Stomach smooth muscle (tissue), 2 donors: Measurements from ENCODE around the gene PSG5.
"Not testable (repeated sequence)": the region's sequence is repeated elsewhere in the genome, so short reads cannot be mapped to it uniquely, and the experiment has no call there.

Experiments used
- H3K27ac ChIP-seq: one replicate; pipeline ENCODE4 v1.7.0; 2013; ENCODE audit warnings: mild to moderate bottlenecking, low read length, inconsistent platforms
- H3K27me3 ChIP-seq, 2 donors: one replicate each; pipeline ENCODE4 v1.7.0; 2013; ENCODE audit warnings: low read length in 2 of 2; ENCODE audit not compliant: insufficient read depth in 2 of 2, control insufficient read depth in 1 of 2
- H3K36me3 ChIP-seq, 2 donors: one replicate each; pipeline ENCODE4 v1.7.0; 2013; ENCODE audit warnings: low read length in 2 of 2; ENCODE audit not compliant: control insufficient read depth in 2 of 2, insufficient read depth in 2 of 2
- H3K4me1 ChIP-seq: one replicate; pipeline ENCODE4 v1.7.0; 2013; ENCODE audit warnings: low read length; ENCODE audit not compliant: control insufficient read depth, insufficient read depth
- H3K4me3 ChIP-seq, 2 donors: one replicate each; pipeline ENCODE4 v1.7.0; 2013; ENCODE audit warnings: low read length in 2 of 2
- H3K9ac ChIP-seq, 2 donors: one replicate each; pipeline ENCODE4 v1.7.0; 2013; ENCODE audit warnings: low read length in 2 of 2, mild to moderate bottlenecking in 1 of 2
- H3K9me3 ChIP-seq, 2 donors: one replicate each; pipeline ENCODE4 v1.7.0; 2013; ENCODE audit warnings: low read length in 2 of 2; ENCODE audit not compliant: control insufficient read depth in 2 of 2
- donor health status: healthy.
- donor health status: Pancreatic carcinoma.

The PSG5 gene

DNA sequence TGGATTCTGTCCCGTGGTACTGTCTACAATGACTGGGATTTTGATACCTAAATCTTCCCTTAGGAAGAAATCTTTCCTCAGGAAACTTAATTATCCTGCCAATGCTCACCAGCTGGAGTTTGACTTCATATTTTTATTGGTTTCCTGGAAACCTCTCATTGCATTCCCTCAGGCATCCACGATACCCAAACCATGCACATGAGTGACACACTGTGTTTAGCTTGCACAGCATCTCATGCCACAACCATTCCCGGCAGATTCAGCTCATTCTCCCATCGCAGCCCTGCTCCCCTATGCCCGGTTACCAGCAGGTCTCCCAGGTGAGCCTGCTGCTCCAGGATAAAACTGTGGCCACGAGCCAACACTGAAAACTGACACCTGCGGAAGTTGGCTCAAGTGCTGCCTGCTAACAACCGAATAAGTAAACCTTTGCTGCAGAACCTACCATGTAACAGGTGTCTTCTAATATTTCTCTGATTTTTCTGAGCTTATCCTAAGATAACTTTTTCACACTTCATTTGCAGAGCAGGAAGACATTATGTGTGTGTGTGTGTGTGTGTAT, 55.0 kb downstream of the PSG5 start:
- H3K36me3 ChIP-seq, H3K27me3 ChIP-seq, H3K4me3 ChIP-seq, H3K9ac ChIP-seq, H3K4me1 ChIP-seq, H3K27ac ChIP-seq, H3K9me3 ChIP-seq: not testable (repeated sequence)

DNA sequence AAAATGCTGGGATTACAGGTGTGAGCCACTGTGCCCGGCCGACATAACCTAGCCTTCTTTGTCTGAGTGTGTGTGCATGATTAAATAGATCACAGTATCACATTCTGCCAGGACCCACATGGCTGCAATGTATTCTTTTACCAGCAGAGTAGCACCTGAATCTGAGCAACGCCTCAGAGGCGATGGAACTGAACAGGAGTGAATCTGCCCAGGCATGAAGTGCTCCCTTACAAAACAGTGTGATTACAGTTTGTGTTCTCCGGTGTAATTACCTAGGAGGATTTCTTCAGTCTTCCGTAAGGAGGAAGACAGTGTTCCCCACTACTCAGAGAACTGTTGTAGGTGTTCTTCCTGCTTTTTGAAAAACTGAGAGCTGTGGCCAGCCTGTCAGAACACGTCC, 57.1 kb downstream of the PSG5 start:
- not testable (repeated sequence) for H3K9ac ChIP-seq, H3K27me3 ChIP-seq, H3K4me3 ChIP-seq, H3K9me3 ChIP-seq, H3K27ac ChIP-seq, H3K36me3 ChIP-seq, H3K4me1 ChIP-seq

- H3K9ac ChIP-seq, H3K9me3 ChIP-seq, H3K36me3 ChIP-seq, H3K27me3 ChIP-seq, H3K27ac ChIP-seq, H3K4me1 ChIP-seq, H3K4me3 ChIP-seq: not testable (repeated sequence)
Observed at GRCh38 chr19:43127336-43127735, 59.0 kb downstream of the PSG5 start.

DNA sequence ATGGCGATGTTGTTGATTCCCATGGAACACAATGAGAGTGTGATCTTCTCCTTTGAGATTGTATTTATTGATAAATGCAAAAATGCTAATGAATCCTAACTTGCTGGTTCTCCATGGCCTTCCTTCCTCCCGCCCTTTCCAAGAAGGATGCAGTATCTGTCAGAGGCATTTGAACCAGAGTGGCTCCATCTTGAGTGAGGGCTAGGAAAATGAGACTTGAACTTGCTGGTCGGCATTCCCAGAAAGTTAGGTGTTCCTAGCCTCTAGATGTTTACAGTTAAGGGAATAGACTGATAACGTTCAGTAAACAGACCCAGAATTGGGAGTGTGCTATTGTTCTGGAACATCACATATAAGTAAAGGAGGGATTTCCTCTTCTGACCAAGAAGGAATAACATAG, 59.6 kb downstream of the PSG5 start:
- no peak overlapping the region for H3K4me3 ChIP-seq
- no peaks in the 10 kb centered on the region for H3K9me3 ChIP-seq
- no peak overlapping the region for H3K27ac ChIP-seq
- no peaks in the 10 kb centered on the region for H3K36me3 ChIP-seq
- H3K4me1 ChIP-seq = no peaks in the 10 kb centered on the region
- no peak overlapping the region for H3K9ac ChIP-seq
- peaks cover 0 to 2% of the 10 kb centered on the region in 2 donors for H3K27me3 ChIP-seq

DNA sequence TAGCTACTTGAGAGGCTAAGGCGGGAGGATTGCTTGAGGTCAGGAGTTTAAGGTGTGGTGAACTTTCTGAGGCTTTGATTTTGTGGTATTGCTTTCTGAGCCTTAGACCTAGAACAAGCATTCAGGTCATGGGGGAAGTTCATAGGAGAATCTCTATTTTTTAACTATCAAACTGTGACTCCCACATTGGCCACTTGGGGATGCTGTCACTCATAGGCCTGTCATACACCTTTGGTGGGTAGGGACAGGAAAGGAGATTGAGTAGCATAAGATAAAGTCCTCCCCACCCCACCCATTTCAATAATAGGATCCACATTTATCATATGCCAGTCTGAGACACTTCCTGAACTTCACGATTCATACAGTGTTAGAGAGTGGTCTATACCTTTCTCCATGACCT, 62.0 kb downstream of the PSG5 start:
- no peaks in the 10 kb centered on the region for H3K9me3 ChIP-seq
- no peak overlapping the region for H3K9ac ChIP-seq
- no peak overlapping the region for H3K27ac ChIP-seq
- no peaks in the 10 kb centered on the region for H3K27me3 ChIP-seq
- H3K4me3 ChIP-seq = no peak overlapping the region
- no peaks in the 10 kb centered on the region for H3K36me3 ChIP-seq
- H3K4me1 ChIP-seq = no peaks in the 10 kb centered on the region

DNA sequence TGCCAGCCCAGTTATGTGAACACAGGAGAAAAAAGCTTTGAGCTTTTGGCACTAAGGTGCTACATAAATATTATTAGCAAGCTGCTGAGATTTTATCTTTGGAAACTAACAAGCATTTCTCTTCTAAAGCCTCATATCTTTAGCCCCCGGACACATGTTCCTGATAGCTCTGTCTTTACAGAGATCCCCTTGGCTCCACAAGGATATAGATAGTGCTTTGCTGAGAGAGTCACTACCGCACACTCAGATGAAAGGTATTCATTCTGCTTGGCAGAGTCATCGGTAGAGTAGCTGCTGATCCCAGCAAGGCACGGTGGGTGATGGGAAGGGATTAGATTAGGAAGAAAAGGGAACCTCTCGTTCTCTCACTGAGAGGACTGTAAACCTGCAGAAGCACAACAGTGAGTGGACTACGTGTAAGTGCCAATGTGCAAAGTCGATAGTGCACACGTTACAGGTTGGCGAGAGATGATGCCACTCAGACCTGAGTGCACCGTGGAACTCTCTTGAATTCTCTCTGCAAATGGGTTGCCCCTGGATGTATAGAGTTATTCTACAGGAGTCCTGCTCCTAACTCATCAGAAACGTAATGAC, 65.8 kb downstream of the PSG5 start:
- not testable (repeated sequence) for H3K4me3 ChIP-seq, H3K36me3 ChIP-seq, H3K27ac ChIP-seq, H3K9me3 ChIP-seq, H3K27me3 ChIP-seq, H3K4me1 ChIP-seq, H3K9ac ChIP-seq

DNA sequence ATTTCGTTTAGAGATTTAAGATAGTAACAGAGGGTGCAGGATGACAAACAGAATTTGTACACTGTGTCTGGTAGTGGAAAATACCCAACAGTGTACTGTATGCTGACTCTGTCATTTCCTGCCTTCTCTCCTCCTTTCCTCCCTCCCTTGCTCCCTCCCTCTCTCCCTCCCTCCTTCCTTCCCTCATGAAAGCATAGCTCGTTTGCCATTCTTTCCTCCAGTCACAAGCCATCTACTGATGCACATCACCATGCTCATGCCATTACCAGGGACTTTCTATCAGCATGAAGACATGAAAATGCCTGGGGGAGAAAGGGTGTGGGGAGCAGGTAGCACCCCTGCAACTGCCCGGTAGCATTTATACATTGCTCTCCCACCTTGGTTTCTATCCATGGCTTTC, 66.8 kb downstream of the PSG5 start:
- H3K27ac ChIP-seq, H3K4me1 ChIP-seq, H3K36me3 ChIP-seq, H3K9ac ChIP-seq, H3K4me3 ChIP-seq, H3K27me3 ChIP-seq, H3K9me3 ChIP-seq: not testable (repeated sequence)
